Nephron (organoid): ENCODE results near the gene PLAGL2.

Experiments used
- H3K27ac Mint-ChIP-seq, 3 experiments: 2 replicates each; pipeline ENCODE4 v1.8.0; 2020; ENCODE audit warnings: mixed read lengths in 3 of 3, mild to moderate bottlenecking in 2 of 3, moderate library complexity in 1 of 3
- H3K27me3 Mint-ChIP-seq: 2 replicates; pipeline ENCODE4 v1.8.0; 2021; ENCODE audit warnings: low read depth, mild to moderate bottlenecking, moderate library complexity, mixed read lengths
- H3K36me3 Mint-ChIP-seq: 2 replicates; pipeline ENCODE4 v1.8.0; 2020; ENCODE audit warnings: low read depth, mixed read lengths
- H3K4me1 Mint-ChIP-seq: 2 replicates; pipeline ENCODE4 v1.8.0; 2020; ENCODE audit warnings: mixed read lengths
- H3K4me3 Mint-ChIP-seq, 3 experiments: 2 replicates each; pipeline ENCODE4 v1.8.0; 2020; ENCODE audit warnings: mild to moderate bottlenecking in 3 of 3, mixed read lengths in 3 of 3, moderate library complexity in 2 of 3
- H3K9me3 Mint-ChIP-seq: 2 replicates; pipeline ENCODE4 v1.8.0; 2020; ENCODE audit warnings: mixed read lengths
- TF ChIP-seq, protein P1 (sequence below), 3 experiments: fragments of 200-600 bp; sonication (generic); IDR thresholded peaks; one replicate each; pipeline ENCODE4 v1.5.0; 2021; ENCODE audit warnings: antibody characterized with exemption in 3 of 3; ENCODE audit not compliant: unreplicated experiment in 3 of 3

The PLAGL2 gene

GRCh38 chr20:32168184-32168910, 39.2 kb downstream of the PLAGL2 start:
- TF ChIP-seq, protein P1, sequence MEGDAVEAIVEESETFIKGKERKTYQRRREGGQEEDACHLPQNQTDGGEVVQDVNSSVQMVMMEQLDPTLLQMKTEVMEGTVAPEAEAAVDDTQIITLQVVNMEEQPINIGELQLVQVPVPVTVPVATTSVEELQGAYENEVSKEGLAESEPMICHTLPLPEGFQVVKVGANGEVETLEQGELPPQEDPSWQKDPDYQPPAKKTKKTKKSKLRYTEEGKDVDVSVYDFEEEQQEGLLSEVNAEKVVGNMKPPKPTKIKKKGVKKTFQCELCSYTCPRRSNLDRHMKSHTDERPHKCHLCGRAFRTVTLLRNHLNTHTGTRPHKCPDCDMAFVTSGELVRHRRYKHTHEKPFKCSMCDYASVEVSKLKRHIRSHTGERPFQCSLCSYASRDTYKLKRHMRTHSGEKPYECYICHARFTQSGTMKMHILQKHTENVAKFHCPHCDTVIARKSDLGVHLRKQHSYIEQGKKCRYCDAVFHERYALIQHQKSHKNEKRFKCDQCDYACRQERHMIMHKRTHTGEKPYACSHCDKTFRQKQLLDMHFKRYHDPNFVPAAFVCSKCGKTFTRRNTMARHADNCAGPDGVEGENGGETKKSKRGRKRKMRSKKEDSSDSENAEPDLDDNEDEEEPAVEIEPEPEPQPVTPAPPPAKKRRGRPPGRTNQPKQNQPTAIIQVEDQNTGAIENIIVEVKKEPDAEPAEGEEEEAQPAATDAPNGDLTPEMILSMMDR (IDR thresholded peaks at IDR 0.05; ENCODE audit: unreplicated experiment in 3 of 3), result no peak
- Mint-ChIP-seq H3K27me3 (no peaks in the 10 kb centered on the region), H3K4me3 (no peak overlapping the region)

GRCh38 chr20:32167552-32167951, 40.0 kb downstream of the PLAGL2 start:
- no peaks in the 10 kb centered on the region for H3K27me3 Mint-ChIP-seq
- no peaks in the 10 kb centered on the region for H3K9me3 Mint-ChIP-seq
- TF ChIP-seq, protein P1 (IDR thresholded peaks at IDR 0.05; ENCODE audit: unreplicated experiment in 3 of 3), result no peak
- H3K4me1 Mint-ChIP-seq, result peaks cover 24% of the 10 kb centered on the region
- peaks cover 39% of the 10 kb centered on the region for H3K36me3 Mint-ChIP-seq
- H3K27ac Mint-ChIP-seq, result no peak overlapping the region
- no peak overlapping the region for H3K4me3 Mint-ChIP-seq

More at GRCh38 chr20:32168184-32168910, 39.2 kb downstream of the PLAGL2 start:
- peak overlapping the region; percentile 31 to 51 (median 37) for H3K27ac Mint-ChIP-seq
- peaks cover 33% of the 10 kb centered on the region for H3K36me3 Mint-ChIP-seq
- H3K9me3 Mint-ChIP-seq, result no peaks in the 10 kb centered on the region
- peaks cover 22% of the 10 kb centered on the region for H3K4me1 Mint-ChIP-seq

- peaks cover 32% of the 10 kb centered on the region for H3K4me1 Mint-ChIP-seq
- TF ChIP-seq, protein P1 (IDR thresholded peaks at IDR 0.05; ENCODE audit: unreplicated experiment in 3 of 3), result no peak
- H3K4me3 Mint-ChIP-seq, result no peak overlapping the region
- peaks cover 54% of the 10 kb centered on the region for H3K36me3 Mint-ChIP-seq
- H3K27me3 Mint-ChIP-seq, result no peaks in the 10 kb centered on the region
- H3K27ac Mint-ChIP-seq, result peak overlapping the region in 2 of 3 experiments; percentile 89 to 90
- H3K9me3 Mint-ChIP-seq, result no peaks in the 10 kb centered on the region
These were observed 41.6 kb downstream of the PLAGL2 start for GRCh38 chr20:32165836-32166545.

DNA sequence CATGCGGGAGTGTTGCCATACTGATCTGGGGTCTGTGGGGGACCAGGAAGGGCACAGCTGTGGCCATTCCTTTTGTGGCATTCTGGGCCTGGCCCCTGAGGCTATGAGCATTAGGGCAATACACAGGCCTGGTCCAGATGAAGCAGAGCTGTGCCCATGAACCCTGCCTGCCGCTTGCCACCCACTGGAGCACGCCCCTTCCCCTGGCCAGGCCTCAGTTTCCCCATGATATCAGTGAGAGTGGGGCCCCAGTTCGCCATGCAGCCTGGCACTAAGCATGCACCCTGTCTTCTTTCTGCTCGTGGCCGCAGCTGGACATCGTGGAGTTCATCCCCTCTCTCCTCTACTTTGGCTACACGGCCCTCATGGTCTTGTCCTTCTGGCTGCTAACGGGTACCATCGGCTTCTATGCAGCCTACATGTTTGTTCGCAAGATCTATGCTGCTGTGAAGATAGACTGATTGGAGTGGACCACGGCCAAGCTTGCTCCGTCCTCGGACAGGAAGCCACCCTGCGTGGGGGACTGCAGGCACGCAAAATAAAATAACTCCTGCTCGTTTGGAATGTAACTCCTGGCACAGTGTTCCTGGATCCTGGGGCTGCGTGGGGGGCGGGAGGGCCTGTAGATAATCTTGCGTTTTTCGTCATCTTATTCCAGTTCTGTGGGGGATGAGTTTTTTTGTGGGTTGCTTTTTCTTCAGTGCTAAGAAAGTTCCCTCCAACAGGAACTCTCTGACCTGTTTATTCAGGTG, 42.4 kb downstream of the PLAGL2 start:
- Mint-ChIP-seq H3K36me3 (peaks cover 60% of the 10 kb centered on the region), H3K9me3 (no peaks in the 10 kb centered on the region), H3K27ac (peak overlapping the region; percentile 16 to 90 (median 89)), H3K4me3 (no peak overlapping the region), H3K27me3 (no peaks in the 10 kb centered on the region), H3K4me1 (peaks cover 29% of the 10 kb centered on the region)
- TF ChIP-seq, protein P1 (IDR thresholded peaks at IDR 0.05; ENCODE audit: unreplicated experiment in 3 of 3), result no peak

DNA sequence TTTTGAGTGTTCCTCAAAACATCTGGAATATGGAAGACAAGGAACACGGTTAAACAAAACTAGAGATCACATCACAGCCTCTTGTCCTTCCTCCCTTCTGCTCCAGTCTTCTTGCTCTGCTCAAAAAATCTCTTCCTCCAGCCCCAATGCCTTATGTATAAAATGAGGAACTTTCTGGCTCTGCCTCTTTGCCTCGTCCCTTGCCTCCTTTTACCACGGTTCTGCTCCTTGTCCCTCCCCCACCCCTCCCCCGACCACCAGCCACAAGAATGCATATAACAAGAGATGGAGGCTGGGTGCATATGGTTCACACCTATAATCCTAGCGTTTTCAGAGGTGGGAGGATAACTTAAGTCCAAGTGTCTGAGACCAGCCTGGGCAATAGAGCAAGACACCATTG, 43.6 kb downstream of the PLAGL2 start:
- no peaks in the 10 kb centered on the region for H3K9me3 Mint-ChIP-seq
- peaks cover 27% of the 10 kb centered on the region for H3K4me1 Mint-ChIP-seq
- no peak overlapping the region for H3K27ac Mint-ChIP-seq
- TF ChIP-seq, protein P1 (IDR thresholded peaks at IDR 0.05; ENCODE audit: unreplicated experiment in 3 of 3), result no peak
- H3K4me3 Mint-ChIP-seq, result no peak overlapping the region
- H3K27me3 Mint-ChIP-seq, result no peaks in the 10 kb centered on the region
- H3K36me3 Mint-ChIP-seq, result peaks cover 72% of the 10 kb centered on the region
